K562 (cell line): Measurements from ENCODE around the gene PLXNB2. TPM values are rescaled to one million over a fixed set of nuclear protein-coding genes. Genes with fewer than 3 reads are reported as not detected.

Experiments used
- CREB3L1 ChIP-seq: fragments of 450-650 bp; IDR thresholded peaks from 2 replicates; pipeline ENCODE4 v1.6.1; 2014; ENCODE audit warnings: low read depth, mild to moderate bottlenecking, moderate library complexity, borderline replicate concordance
- ELF1 ChIP-seq: fragments of 200-800 bp; sonication (Bioruptor generic); IDR thresholded peaks from 2 replicates; pipeline ENCODE4 v1.6.1; 2016; ENCODE audit warnings: missing genetic modification characterization, missing compliant biosample characterization
- L3MBTL2 ChIP-seq: fragments of 450-650 bp; IDR thresholded peaks from 2 replicates; pipeline ENCODE4 v1.6.1; 2016; ENCODE audit warnings: mild to moderate bottlenecking, moderate library complexity
- NR2C2 ChIP-seq, 2 experiments: fragments of 200-800 bp in 1 of 2; sonication (Bioruptor generic) in 1 of 2; sonication (generic) in 1 of 2; formaldehyde crosslinking in 1 of 2; IDR thresholded peaks; 2 replicates each; pipeline versions ENCODE4 v1.6.1 to v1.8.0; 2016 to 2022; ENCODE audit warnings: mild to moderate bottlenecking in 1 of 2, missing compliant biosample characterization in 1 of 2, missing genetic modification characterization in 1 of 2, missing genetic modification reagents in 1 of 2
- POLR2AphosphoS5 ChIP-seq: IDR thresholded peaks from 2 replicates; pipeline ENCODE4 v1.6.1; 2011; ENCODE audit warnings: mild to moderate bottlenecking, low read depth, low read length, moderate library complexity; ENCODE audit not compliant: control insufficient read depth, insufficient read depth
- RAD21 ChIP-seq, 2 experiments: fragments of 250-450 bp in 1 of 2; fragments of 450-650 bp in 1 of 2; sonication (Bioruptor Pico) in 1 of 2; formaldehyde crosslinking in 1 of 2; IDR thresholded peaks in 1 of 2; conservative IDR thresholded peaks in 1 of 2; 2 replicates each; pipeline versions ENCODE4 v1.4.0 to v1.8.0; 2020 to 2022; ENCODE audit warnings: mild to moderate bottlenecking in 2 of 2, moderate library complexity in 1 of 2
- SP2 ChIP-seq: IDR thresholded peaks from 2 replicates; pipeline ENCODE4 v1.6.1; 2011; ENCODE audit warnings: mild to moderate bottlenecking, low read depth, low read length, moderate library complexity; ENCODE audit not compliant: poor library complexity, severe bottlenecking; ENCODE audit errors: extremely low read depth
- YY1 ChIP-seq, 3 experiments: IDR thresholded peaks; 2 replicates each; pipeline ENCODE4 v1.6.1; 2011; ENCODE audit warnings: low read length in 2 of 3, mild to moderate bottlenecking in 2 of 3, moderate library complexity in 2 of 3, borderline replicate concordance in 1 of 3, control low read depth in 1 of 3, low read depth in 1 of 3; ENCODE audit not compliant: insufficient read depth in 3 of 3, insufficient replicate concordance in 2 of 3, control insufficient read depth in 1 of 3, insufficient read length in 1 of 3; ENCODE audit errors: extremely low read depth in 1 of 3
- ZBTB7A ChIP-seq: IDR thresholded peaks from 2 replicates; pipeline ENCODE4 v1.6.1; 2011; ENCODE audit warnings: low read depth, mild to moderate bottlenecking, low read length, moderate library complexity, borderline replicate concordance; ENCODE audit not compliant: control insufficient read depth
- ZNF395 ChIP-seq: fragments of 200-800 bp; sonication (Bioruptor generic); IDR thresholded peaks from 2 replicates; pipeline ENCODE4 v1.6.1; 2017; ENCODE audit warnings: missing genetic modification characterization, missing compliant biosample characterization
- ZNF592 ChIP-seq: fragments of 450-650 bp; IDR thresholded peaks from 2 replicates; pipeline ENCODE4 v1.6.1; 2017; ENCODE audit warnings: antibody characterized with exemption, mild to moderate bottlenecking
- polyA plus RNA-seq, 8 experiments: library from polyadenylated mRNA; depleted of rRNA in 4 of 8; stranded (reverse) in 5 of 8; unstranded in 3 of 8; fragments of >200 nt; fragmentation: Nextera tagmentation in 2 of 8; fragmentation: Illumina TruSeq in 1 of 8; extraction: Ambion mirVana in 2 of 8; extraction: Trizol in 1 of 8; gene quantifications; 2 replicates each; pipeline versions ENCODE4 v1.2.1 to v1.2.3, GENCODE V29; 2011 to 2014; ENCODE audit warnings: inconsistent platforms in 1 of 8, missing spikeins in 1 of 8
- total RNA-seq, 7 experiments: library from RNA; depleted of rRNA in 6 of 7; stranded (reverse); fragments of >200 nt in 6 of 7; fragmentation: Illumina TruSeq in 2 of 7; extraction: Trizol in 2 of 7; gene quantifications; 2 replicates each; pipeline versions ENCODE4 v1.2.1 to v1.2.3, GENCODE V29; 2011 to 2021; ENCODE audit warnings: low replicate concordance in 1 of 7

PLXNB2 gene
- total and polyA plus RNA-seq, 9 of the 15 experiments (the other 6 are each of a cell fraction or from before 2014, with no cell fraction given), result 0.15 to 45.1 (median 13.6) TPM

- TF ChIP-seq YY1 (IDR thresholded peaks at IDR 0.05; ENCODE audit: borderline replicate concordance in 1 of 3, control insufficient read depth in 1 of 3, extremely low read depth in 1 of 3, insufficient read depth in 3 of 3, insufficient read length in 1 of 3, insufficient replicate concordance in 2 of 3, low read depth in 1 of 3, low read length in 2 of 3) (peak; percentile 20 to 89 (median 81)), RAD21 (CRISPR knock-in tag; conservative IDR thresholded peaks at IDR 0.05 in 1 of 2, IDR thresholded peaks at IDR 0.05 in 1 of 2) (peak in 1 of 2 experiments; percentile 68; a peak in 2 of 4 replicates), NR2C2 (CRISPR knock-in tag; IDR thresholded peaks at IDR 0.05) (no peak), NR2C2 (tag; IDR thresholded peaks at IDR 0.05) (peak; percentile 61), ZNF592 (peak; percentile 80), CREB3L1 (peak; percentile 80; the same call in 1 of the 2 replicates), ZNF395 (CRISPR knock-in tag) (peak; percentile 68; the same call in 1 of the 2 replicates), ZBTB7A (peak; percentile 86), POLR2AphosphoS5 (peak; percentile 26; the same call in 1 of the 2 replicates), L3MBTL2 (peak; percentile 90), ELF1 (tag) (peak; percentile 95), SP2 (peak; percentile 66)
Measured at GRCh38 chr22:50326956-50327710, 19.7 kb upstream of the PLXNB2 start, which contains the start of gene DENND6B (continued).
